Endothelial cell of umbilical vein (primary cell): Measurements from ENCODE around the gene FBN2.

Source experiments
- EZH2 ChIP-seq: IDR thresholded peaks from 2 replicates; pipeline ENCODE4 v1.6.1; 2012; ENCODE audit warnings: borderline replicate concordance, low read depth, mild to moderate bottlenecking, moderate library complexity, low read length, inconsistent platforms; ENCODE audit not compliant: severe bottlenecking
- MYC ChIP-seq: IDR thresholded peaks from one replicate; pipeline ENCODE4 v1.6.1; 2011; ENCODE audit warnings: mild to moderate bottlenecking, low read depth, low read length
- POLR2A ChIP-seq: IDR thresholded peaks from 2 replicates; pipeline ENCODE4 v1.6.1; 2012; ENCODE audit warnings: low read depth, mild to moderate bottlenecking, control low read depth, low read length
- POLR2AphosphoS5 ChIP-seq: IDR thresholded peaks from 2 replicates; pipeline ENCODE4 v1.6.1; 2012; ENCODE audit warnings: low read depth, mild to moderate bottlenecking, control low read depth, low read length, moderate library complexity; ENCODE audit not compliant: insufficient read depth
- TF ChIP-seq, protein P1 (sequence below), 2 donors: IDR thresholded peaks; 1 replicate in 1 of 2; 2 replicates in 1 of 2; pipeline ENCODE4 v1.5.1; 2011; ENCODE audit warnings: low read length in 2 of 2, mild to moderate bottlenecking in 2 of 2, moderate library complexity in 2 of 2, control low read depth in 1 of 2, inconsistent platforms in 1 of 2, low read depth in 1 of 2; ENCODE audit not compliant: insufficient read depth in 1 of 2; ENCODE audit errors: extremely low read depth in 1 of 2
- TF ChIP-seq, protein P2 (sequence below): IDR thresholded peaks from 2 replicates; pipeline ENCODE4 v1.6.1; 2011; ENCODE audit not compliant: insufficient read depth, insufficient read length

DNA sequence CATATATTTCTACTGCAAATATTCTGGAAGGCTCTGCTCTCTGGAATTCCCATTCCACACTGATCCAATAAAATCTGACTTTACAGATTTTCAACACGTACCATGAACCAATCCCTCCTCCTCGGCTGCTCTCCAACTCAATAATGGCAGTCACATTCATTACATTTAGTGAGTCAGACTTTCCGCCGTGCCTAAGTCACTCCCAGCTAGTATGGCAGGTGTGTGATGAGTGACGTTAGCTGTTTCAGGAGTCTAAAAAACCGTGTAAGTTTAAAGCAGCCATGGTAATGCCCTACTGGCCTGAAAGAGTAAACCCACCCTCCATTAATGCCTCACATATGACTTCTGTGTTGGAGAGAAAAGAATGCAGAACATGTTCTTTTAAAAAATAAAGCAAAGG, 3.3 kb downstream of the FBN2 start:
- TF ChIP-seq POLR2A (no peak), EZH2 (no peak), MYC (no peak), POLR2AphosphoS5 (no peak)
- TF ChIP-seq, protein P1, sequence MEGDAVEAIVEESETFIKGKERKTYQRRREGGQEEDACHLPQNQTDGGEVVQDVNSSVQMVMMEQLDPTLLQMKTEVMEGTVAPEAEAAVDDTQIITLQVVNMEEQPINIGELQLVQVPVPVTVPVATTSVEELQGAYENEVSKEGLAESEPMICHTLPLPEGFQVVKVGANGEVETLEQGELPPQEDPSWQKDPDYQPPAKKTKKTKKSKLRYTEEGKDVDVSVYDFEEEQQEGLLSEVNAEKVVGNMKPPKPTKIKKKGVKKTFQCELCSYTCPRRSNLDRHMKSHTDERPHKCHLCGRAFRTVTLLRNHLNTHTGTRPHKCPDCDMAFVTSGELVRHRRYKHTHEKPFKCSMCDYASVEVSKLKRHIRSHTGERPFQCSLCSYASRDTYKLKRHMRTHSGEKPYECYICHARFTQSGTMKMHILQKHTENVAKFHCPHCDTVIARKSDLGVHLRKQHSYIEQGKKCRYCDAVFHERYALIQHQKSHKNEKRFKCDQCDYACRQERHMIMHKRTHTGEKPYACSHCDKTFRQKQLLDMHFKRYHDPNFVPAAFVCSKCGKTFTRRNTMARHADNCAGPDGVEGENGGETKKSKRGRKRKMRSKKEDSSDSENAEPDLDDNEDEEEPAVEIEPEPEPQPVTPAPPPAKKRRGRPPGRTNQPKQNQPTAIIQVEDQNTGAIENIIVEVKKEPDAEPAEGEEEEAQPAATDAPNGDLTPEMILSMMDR (IDR thresholded peaks at IDR 0.05; ENCODE audit: extremely low read depth in 1 of 2, insufficient read depth in 1 of 2, low read depth in 1 of 2, low read length in 2 of 2), result no peak
- TF ChIP-seq, protein P2, sequence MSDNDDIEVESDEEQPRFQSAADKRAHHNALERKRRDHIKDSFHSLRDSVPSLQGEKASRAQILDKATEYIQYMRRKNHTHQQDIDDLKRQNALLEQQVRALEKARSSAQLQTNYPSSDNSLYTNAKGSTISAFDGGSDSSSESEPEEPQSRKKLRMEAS, result no peak
